ENCODE measurements around the gene MLC1. TPM values are rescaled to one million over a fixed set of nuclear protein-coding genes. Genes with fewer than 3 reads are reported as not detected.

The MLC1 gene
- total RNA-seq, 1 donor from 2014 or later: not detected

DNA sequence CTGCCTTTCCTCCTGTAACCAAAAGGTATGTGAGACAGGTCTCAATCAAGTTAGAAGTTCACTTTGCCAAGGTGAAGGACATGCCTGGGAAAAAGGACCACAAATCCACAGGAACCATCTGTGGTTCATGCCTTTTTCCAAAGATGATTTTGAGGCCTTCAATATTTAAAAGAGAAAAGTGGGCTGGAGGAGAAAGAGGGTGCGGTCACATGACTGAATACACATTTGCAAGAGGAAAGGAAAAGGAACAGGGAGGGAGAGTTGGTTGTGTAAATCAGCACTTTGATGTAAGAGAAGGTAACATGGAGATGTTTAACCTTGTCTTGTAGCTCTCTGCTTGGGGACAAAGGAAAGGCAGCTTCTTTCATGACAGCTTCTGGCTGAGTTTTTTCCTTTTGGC, 25.8 kb upstream of the MLC1 start:
- H3K4me3 Mint-ChIP-seq: no peak overlapping the region
- TF ChIP-seq, protein P1, sequence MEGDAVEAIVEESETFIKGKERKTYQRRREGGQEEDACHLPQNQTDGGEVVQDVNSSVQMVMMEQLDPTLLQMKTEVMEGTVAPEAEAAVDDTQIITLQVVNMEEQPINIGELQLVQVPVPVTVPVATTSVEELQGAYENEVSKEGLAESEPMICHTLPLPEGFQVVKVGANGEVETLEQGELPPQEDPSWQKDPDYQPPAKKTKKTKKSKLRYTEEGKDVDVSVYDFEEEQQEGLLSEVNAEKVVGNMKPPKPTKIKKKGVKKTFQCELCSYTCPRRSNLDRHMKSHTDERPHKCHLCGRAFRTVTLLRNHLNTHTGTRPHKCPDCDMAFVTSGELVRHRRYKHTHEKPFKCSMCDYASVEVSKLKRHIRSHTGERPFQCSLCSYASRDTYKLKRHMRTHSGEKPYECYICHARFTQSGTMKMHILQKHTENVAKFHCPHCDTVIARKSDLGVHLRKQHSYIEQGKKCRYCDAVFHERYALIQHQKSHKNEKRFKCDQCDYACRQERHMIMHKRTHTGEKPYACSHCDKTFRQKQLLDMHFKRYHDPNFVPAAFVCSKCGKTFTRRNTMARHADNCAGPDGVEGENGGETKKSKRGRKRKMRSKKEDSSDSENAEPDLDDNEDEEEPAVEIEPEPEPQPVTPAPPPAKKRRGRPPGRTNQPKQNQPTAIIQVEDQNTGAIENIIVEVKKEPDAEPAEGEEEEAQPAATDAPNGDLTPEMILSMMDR (IDR thresholded peaks at IDR 0.05): no peak
- no peaks in the 10 kb centered on the region for H3K36me3 Mint-ChIP-seq (ENCODE audit: low read depth)
- DNase-seq: no peak
- ATAC-seq (ENCODE audit: low read depth): no peak
- intact Hi-C loops (cut with micrococcal nuclease): no loop called here
- POLR2A ChIA-PET: no interaction called here
- no peaks in the 10 kb centered on the region for H3K4me1 Mint-ChIP-seq
- no peak overlapping the region for H3K27ac Mint-ChIP-seq
- peaks cover 32% of the 10 kb centered on the region for H3K27me3 Mint-ChIP-seq
- H3K9me3 Mint-ChIP-seq: no peaks in the 10 kb centered on the region
- CTCF ChIA-PET: no interaction called here

DNA sequence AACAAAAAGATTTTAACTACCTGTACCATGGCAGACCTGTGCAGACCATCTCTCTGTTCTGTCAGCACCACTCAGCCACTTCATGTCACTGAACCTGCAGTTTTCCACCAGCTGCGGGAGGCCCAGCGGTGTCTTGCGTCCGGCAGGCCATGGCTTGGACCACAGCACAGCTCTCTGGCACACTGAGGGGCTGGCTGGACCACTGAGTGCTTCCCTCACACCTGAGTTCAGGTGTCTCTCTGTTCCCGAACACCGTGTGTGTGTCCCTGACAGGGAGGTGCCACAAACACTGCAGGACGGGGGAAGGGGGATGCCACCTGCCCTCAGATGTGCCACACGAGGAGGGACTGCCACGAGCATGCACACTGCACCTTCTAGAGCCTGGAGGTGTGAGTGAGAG, 22.3 kb upstream of the MLC1 start:
- ChIA-PET CTCF (no interaction called here), POLR2A (no interaction called here)
- Mint-ChIP-seq H3K9me3 (no peaks in the 10 kb centered on the region), H3K4me3 (no peak overlapping the region), H3K36me3 (ENCODE audit: low read depth) (no peaks in the 10 kb centered on the region), H3K27me3 (peaks cover 12% of the 10 kb centered on the region), H3K27ac (no peak overlapping the region), H3K4me1 (peaks cover 13% of the 10 kb centered on the region)
- intact Hi-C loops (cut with micrococcal nuclease): no loop called here
- TF ChIP-seq, protein P1 (IDR thresholded peaks at IDR 0.05): no peak
- DNase-seq (no peak), ATAC-seq (ENCODE audit: low read depth) (no peak)

DNA sequence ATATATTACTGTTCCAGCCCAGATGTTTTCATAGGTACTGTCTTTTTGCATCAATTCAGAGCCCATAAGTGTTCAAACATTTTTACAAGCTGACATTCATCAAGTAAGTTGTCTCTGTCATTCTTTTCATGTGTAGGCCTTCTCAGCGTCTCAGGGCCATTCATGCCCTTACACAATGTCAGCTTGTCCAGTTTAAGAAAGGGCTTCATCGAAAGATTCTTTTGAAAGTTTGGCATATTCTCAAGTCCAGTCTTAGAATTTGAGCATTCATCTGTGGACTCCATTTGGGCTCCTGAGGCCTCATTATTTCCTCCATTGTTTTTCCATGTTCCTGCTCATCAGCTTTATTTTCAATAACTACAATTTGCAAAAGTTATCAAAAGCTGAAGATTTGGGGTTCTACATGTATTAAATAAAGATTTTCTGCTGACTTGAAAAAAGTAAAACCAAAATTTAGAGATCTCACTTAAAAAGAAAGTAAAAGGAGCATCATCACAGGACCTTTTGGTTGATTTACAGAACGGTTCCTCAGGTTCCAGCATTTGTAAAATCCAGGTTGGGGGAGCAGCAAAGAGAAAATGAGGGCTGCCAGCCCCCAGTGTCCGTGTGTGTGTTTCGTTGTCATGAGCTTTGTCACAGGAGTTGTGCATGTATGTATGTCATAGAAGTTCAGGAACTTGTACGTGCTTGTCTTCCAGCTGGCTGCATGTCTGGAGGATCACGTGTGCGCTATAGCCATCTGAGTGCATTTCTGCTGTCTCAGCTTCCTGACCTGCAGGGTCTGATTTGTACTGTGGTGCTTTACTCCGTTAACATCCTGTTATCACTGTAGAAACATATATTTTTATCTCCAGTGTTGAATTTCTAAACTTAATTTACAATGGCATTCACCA, 20.2 kb upstream of the MLC1 start:
- CTCF ChIA-PET: no interaction called here
- POLR2A ChIA-PET: no interaction called here
- H3K9me3 Mint-ChIP-seq: no peaks in the 10 kb centered on the region
- no peak overlapping the region for H3K27ac Mint-ChIP-seq
- H3K36me3 Mint-ChIP-seq (ENCODE audit: low read depth): no peaks in the 10 kb centered on the region
- TF ChIP-seq, protein P1 (IDR thresholded peaks at IDR 0.05): no peak
- H3K4me3 Mint-ChIP-seq: no peak overlapping the region
- ATAC-seq (ENCODE audit: low read depth): no peak
- intact Hi-C loops (cut with micrococcal nuclease): no loop called here
- no peak for DNase-seq
- H3K27me3 Mint-ChIP-seq: peaks cover 10% of the 10 kb centered on the region
- H3K4me1 Mint-ChIP-seq: peaks cover 19% of the 10 kb centered on the region

DNA sequence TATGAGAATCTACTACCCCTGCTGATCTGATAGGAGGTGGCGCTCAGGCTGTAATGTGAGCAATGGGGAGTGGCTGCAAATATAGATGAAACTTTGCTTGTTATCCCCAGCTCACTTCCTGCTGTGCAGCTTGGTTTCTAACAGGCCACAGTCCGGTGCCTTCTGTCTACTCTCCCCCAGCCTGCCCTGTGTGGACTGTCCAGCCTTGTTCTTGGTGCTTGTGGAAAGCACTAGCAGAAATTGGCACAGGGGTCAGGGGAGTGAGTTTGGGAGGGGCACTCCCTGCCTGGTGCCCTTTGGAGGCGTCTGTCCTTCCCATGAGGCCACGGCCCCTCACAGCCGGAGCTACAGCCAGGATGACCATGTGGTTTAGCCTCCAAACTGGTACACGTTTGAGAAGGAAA, 18.9 kb upstream of the MLC1 start:
- CTCF ChIA-PET: no interaction called here
- H3K36me3 Mint-ChIP-seq (ENCODE audit: low read depth): no peaks in the 10 kb centered on the region
- no peak for DNase-seq

DNA sequence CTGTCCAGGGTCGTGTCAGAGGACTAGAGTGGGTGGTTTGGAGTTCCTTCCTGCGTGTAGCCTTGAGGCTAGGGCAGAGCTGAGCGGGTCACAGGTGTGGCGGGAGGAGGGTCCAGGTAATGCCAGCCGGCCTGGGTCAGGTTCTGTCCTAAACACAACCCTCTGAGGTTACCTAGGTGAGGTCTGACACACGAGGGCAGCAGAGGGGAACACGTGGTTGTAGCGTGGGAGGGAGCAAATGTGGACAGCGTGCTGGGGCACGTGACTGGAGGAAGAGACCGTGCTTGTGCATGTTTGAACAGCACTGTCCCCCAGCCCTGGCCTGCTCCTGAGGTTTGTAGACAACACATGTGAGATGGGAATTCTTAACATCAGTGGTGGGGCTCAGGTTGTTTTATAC, 17.7 kb upstream of the MLC1 start:
- Mint-ChIP-seq H3K27me3 (peaks cover 10% of the 10 kb centered on the region), H3K4me3 (no peak overlapping the region), H3K27ac (no peak overlapping the region), H3K36me3 (ENCODE audit: low read depth) (no peaks in the 10 kb centered on the region), H3K9me3 (no peaks in the 10 kb centered on the region), H3K4me1 (peaks cover 19% of the 10 kb centered on the region)
- POLR2A ChIA-PET: interaction anchor here (0.6 kb wide), 1 partner anchor 1431 kb away, joined by 3 read pairs; no protein-coding TSS in a partner anchor
- intact Hi-C loops (cut with micrococcal nuclease): no loop called here
- CTCF ChIA-PET: interaction anchor here (0.6 kb wide), 1 partner anchor 119 kb away, joined by 3 read pairs; no protein-coding TSS in a partner anchor
- no peak for DNase-seq
- ATAC-seq (ENCODE audit: low read depth): peak; percentile 42
- TF ChIP-seq, protein P1 (IDR thresholded peaks at IDR 0.05): no peak

More for the DNA sequence above, 18.9 kb upstream of the MLC1 start:
- Mint-ChIP-seq H3K27me3 (peaks cover 7% of the 10 kb centered on the region), H3K4me1 (peaks cover 19% of the 10 kb centered on the region), H3K9me3 (no peaks in the 10 kb centered on the region), H3K27ac (no peak overlapping the region), H3K4me3 (no peak overlapping the region)
- intact Hi-C loops (cut with micrococcal nuclease): no loop called here
- POLR2A ChIA-PET: no interaction called here
- TF ChIP-seq, protein P1 (IDR thresholded peaks at IDR 0.05): no peak
- no peak for ATAC-seq (ENCODE audit: low read depth)

Data from activated B cell treated with CpG ODN at 0.5 μM for 24 hours (primary cell).